Heart right ventricle (tissue), 16 donors: Measurements from ENCODE around the gene ARHGAP1. TPM values are rescaled to one million over a fixed set of nuclear protein-coding genes. Genes with fewer than 3 reads are reported as not detected.

Source experiments
- ATAC-seq, 8 donors: fragments of 200-7000 bp; cut with Tn5 transposase; one replicate each; pipeline ENCODE4 v1.9.1; 2020; ENCODE audit warnings: mild to moderate bottlenecking in 8 of 8, moderate library complexity in 8 of 8, moderate number of reproducible peaks in 1 of 8
- DNase-seq, 2 donors: peaks; one replicate each; pipeline ENCODE4 v3.0.0-alpha.2; 2020
- H3K27ac ChIP-seq, 10 donors: fragments of 200-600 bp; sonication (generic) in 2 of 10; one replicate each; pipeline versions ENCODE4 v1.5.0 to v1.8.0; 2020 to 2022; ENCODE audit warnings: mild to moderate bottlenecking in 3 of 10
- H3K27me3 ChIP-seq, 7 donors: fragments of 200-600 bp; one replicate each; pipeline ENCODE4 v1.8.0; 2021 to 2022; ENCODE audit warnings: mild to moderate bottlenecking in 2 of 7
- H3K36me3 ChIP-seq, 9 donors: fragments of 200-600 bp; sonication (generic) in 1 of 9; one replicate each; pipeline versions ENCODE4 v1.5.0 to v1.8.0; 2020 to 2022; ENCODE audit warnings: mild to moderate bottlenecking in 2 of 9
- H3K4me1 ChIP-seq, 9 donors: fragments of 200-600 bp; sonication (generic) in 1 of 9; one replicate each; pipeline versions ENCODE4 v1.5.0 to v1.8.0; 2020 to 2022; ENCODE audit warnings: mild to moderate bottlenecking in 4 of 9
- H3K4me3 ChIP-seq, 10 donors: fragments of 200-600 bp; sonication (generic) in 2 of 10; one replicate each; pipeline versions ENCODE4 v1.5.0 to v1.8.0; 2020 to 2022; ENCODE audit warnings: mild to moderate bottlenecking in 7 of 10, moderate library complexity in 2 of 10
- H3K9me3 ChIP-seq, 11 donors: fragments of 200-600 bp in 10 of 11; sonication (generic) in 2 of 11; one replicate each; pipeline versions ENCODE4 v1.5.0 to v1.8.0; 2013 to 2022; ENCODE audit warnings: mild to moderate bottlenecking in 2 of 11, control low read depth in 1 of 11, moderate library complexity in 1 of 11
- CTCF ChIP-seq, 9 donors: fragments of 200-600 bp; sonication (generic) in 2 of 9; IDR thresholded peaks; one replicate each; pipeline versions ENCODE4 v1.5.0 to v1.8.0; 2021 to 2022; ENCODE audit warnings: antibody characterized with exemption in 9 of 9, mild to moderate bottlenecking in 5 of 9, moderate library complexity in 1 of 9
- WGBS, 2 donors: extraction: QIAGEN DNeasy Blood & Tissue Kit; methylation state at CpG; one replicate each; pipeline ENCODE4 v1.1.7; 2013; ENCODE audit warnings: inconsistent platforms in 1 of 2; 5-methylcytosine and 5-hydroxymethylcytosine counted together
- intact Hi-C, 10 donors: fragments of 100-400 bp; cut with DNase I; formaldehyde crosslinking; loops; one replicate each; pipeline versions ENCODE4 v1.11.1 to v1.14.2; 2022
- polyA plus RNA-seq, 2 donors: library from polyadenylated mRNA; stranded (reverse); fragments of 200-250 nt; gene quantifications; one replicate each; pipeline ENCODE4 v1.2.3, GENCODE V29; 2013
- total RNA-seq, 10 donors: library from RNA; stranded (reverse); fragmentation: NEBNext Ultra II Directional in 3 of 10; extraction: Animal tissue kit (Norgen Biotek cat#: 25700) in 3 of 10; gene quantifications; one replicate each; pipeline versions ENCODE4 v1.2.1 to v1.2.4, GENCODE V29; 2021 to 2023
- donor health status: Arrhythmogenic right ventricular cardiomyopathy.
- donor health status: ischemic (EF 13 %, LVEDD 7.1; RV severe dilation, severe dysfunction).
- donor health status: healthy with polysubstance abuse.
- donor health status: DM: no; HTN: yes; CAD: no.
- donor health status: DM: no; HTN: no; CAD: no.
- donor health status: ischemic (EF 25% LVEDD 6.9; RV normal size, moderate dysfunction).
- donor health status: ischemic (EF 25% LVEDD 5.7; RV mildly dilated, moderate dysfunction).
- donor health status: healthy.
- donor health status: DM: yes; HTN: yes; CAD: no.
- donor health status: Ischemic cardiomyopathy.
- donor health status: ischemic (EF 35%, LVEDD 5.7; RV mildly dilated, moderate dysfunction).
- donor health status: nonischemic (EF 11% LVEDD 7.7; RV severe dilation, severe dysfunction).
- donor health status: DM: yes; HTN: yes; CAD: no.
- donor health status: PGD.
- donor health status: ischemic (EF 29% LVEDD 5.4; RV normal size, mild dysfunction).
- donor health status: nonischemic (EF 23%, LVEDD 6.1; RV moderate dilation, normal function).

The ARHGAP1 gene
- total and polyA plus RNA-seq, 12 donors: 28.4 to 268 (median 124) TPM

- ATAC-seq (peak in 1 of 8 donors; percentile 9), DNase-seq (no peak)
- WGBS, 2 donors: 86 to 90% methylated on average over 11 of the region's 11 CpGs
- Histone ChIP-seq H3K4me1 (peaks cover 7 to 51% (median 40%) of the 10 kb centered on the region in 9 donors), H3K27ac (peak overlapping the region in 8 of 10 donors; percentile 18 to 86 (median 78)), H3K27me3 (no peaks in the 10 kb centered on the region), H3K9me3 (no peaks in the 10 kb centered on the region), H3K36me3 (peaks cover 5 to 99% (median 59%) of the 10 kb centered on the region in 9 donors), H3K4me3 (no peak overlapping the region)
- intact Hi-C loops: no loop called here
- no peak for TF ChIP-seq CTCF (IDR thresholded peaks at IDR 0.05)
These were observed 17.4 kb downstream of the ARHGAP1 start for GRCh38 chr11:46682773-46683752.

- H3K9me3 ChIP-seq: no peaks in the 10 kb centered on the region
- H3K36me3 ChIP-seq: peaks cover 5 to 99% (median 53%) of the 10 kb centered on the region in 9 donors
- no peak for TF ChIP-seq CTCF (IDR thresholded peaks at IDR 0.05)
- WGBS, 2 donors: 93 to 94% methylated on average over 11 of the region's 11 CpGs
- peaks cover 4 to 51% (median 40%) of the 10 kb centered on the region in 9 donors for H3K4me1 ChIP-seq
- H3K27ac ChIP-seq: peak overlapping the region in 1 of 10 donors; percentile 6
- ATAC-seq: no peak
- intact Hi-C loops: no loop called here
- no peak overlapping the region for H3K4me3 ChIP-seq
- DNase-seq: no peak
- H3K27me3 ChIP-seq: no peaks in the 10 kb centered on the region
These were observed 18.6 kb downstream of the ARHGAP1 start for GRCh38 chr11:46681814-46682213.

- intact Hi-C loops: loop anchor here in 1 of 10 donors (1.0 kb wide), 1 partner anchor 41 kb away; no protein-coding TSS in a partner anchor
- H3K4me1 ChIP-seq: peaks cover 4 to 53% (median 46%) of the 10 kb centered on the region in 9 donors
- 89 to 94% methylated on average over 22 of the region's 22 CpGs for WGBS, 2 donors
- H3K27me3 ChIP-seq: no peaks in the 10 kb centered on the region
- TF ChIP-seq CTCF (IDR thresholded peaks at IDR 0.05): no peak
- DNase-seq (no peak), ATAC-seq (no peak)
- H3K36me3 ChIP-seq: peaks cover 5 to 95% (median 45%) of the 10 kb centered on the region in 9 donors
- no peak overlapping the region for H3K27ac ChIP-seq
- H3K9me3 ChIP-seq: no peaks in the 10 kb centered on the region
- no peak overlapping the region for H3K4me3 ChIP-seq
These were observed 19.6 kb downstream of the ARHGAP1 start for GRCh38 chr11:46680815-46681214.

- no peaks in the 10 kb centered on the region for H3K9me3 ChIP-seq
- no peak for TF ChIP-seq CTCF (IDR thresholded peaks at IDR 0.05)
- no peaks in the 10 kb centered on the region for H3K27me3 ChIP-seq
- peaks cover 5 to 90% (median 45%) of the 10 kb centered on the region in 9 donors for H3K36me3 ChIP-seq
- DNase-seq (no peak), ATAC-seq (no peak)
- H3K27ac ChIP-seq: no peak overlapping the region
- H3K4me1 ChIP-seq: peaks cover 4 to 54% (median 46%) of the 10 kb centered on the region in 9 donors
- intact Hi-C loops: loop anchor here in 1 of 10 donors (1.0 kb wide), 1 partner anchor 40 kb away; no protein-coding TSS in a partner anchor
- WGBS, 2 donors: 89 to 92% methylated on average over 21 of the region's 21 CpGs
- H3K4me3 ChIP-seq: no peak overlapping the region
These were observed 20.2 kb downstream of the ARHGAP1 start for GRCh38 chr11:46680164-46680760.
